Measurements from ENCODE around the gene PLEKHN1.

Gene PLEKHN1, protein sequence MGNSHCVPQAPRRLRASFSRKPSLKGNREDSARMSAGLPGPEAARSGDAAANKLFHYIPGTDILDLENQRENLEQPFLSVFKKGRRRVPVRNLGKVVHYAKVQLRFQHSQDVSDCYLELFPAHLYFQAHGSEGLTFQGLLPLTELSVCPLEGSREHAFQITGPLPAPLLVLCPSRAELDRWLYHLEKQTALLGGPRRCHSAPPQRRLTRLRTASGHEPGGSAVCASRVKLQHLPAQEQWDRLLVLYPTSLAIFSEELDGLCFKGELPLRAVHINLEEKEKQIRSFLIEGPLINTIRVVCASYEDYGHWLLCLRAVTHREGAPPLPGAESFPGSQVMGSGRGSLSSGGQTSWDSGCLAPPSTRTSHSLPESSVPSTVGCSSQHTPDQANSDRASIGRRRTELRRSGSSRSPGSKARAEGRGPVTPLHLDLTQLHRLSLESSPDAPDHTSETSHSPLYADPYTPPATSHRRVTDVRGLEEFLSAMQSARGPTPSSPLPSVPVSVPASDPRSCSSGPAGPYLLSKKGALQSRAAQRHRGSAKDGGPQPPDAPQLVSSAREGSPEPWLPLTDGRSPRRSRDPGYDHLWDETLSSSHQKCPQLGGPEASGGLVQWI

DNA sequence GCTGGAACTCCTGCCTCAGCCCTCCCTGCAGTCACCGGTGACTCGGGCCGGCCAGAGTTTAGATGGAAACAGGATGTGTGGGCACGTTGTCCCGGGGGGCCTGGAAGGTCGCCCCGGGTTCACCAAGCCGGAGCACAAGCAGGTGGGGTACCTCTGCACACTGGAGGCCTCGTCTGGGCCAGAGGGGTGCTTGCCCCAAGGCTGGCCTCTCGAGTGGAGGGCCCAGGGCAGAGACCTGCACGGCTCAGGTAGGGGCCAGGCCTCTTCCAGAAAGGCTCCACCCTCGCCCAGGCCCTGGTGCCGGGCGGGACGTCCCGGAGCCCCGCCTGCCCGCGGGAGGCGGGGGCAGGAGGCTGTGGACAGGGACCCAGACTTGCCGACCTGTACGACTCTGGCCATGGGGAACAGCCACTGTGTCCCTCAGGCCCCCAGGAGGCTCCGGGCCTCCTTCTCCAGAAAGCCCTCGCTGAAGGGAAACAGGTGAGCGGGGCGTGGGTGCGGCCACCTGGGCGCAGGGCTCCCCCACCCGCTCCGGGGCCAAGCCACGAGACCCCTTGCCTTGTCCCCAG is at the start of gene PLEKHN1:
TSS of gene PLEKHN1 (plus strand) at position 348 of the 569 bp plus-strand sequence. CDS start at position 398, 50 bp downstream.
- peaks cover 12% of the 10 kb centered on the region for H3K36me3 ChIP-seq (ENCODE audit: insufficient read depth, low read length)
- H3K4me3 ChIP-seq (ENCODE audit: low read length) = peak within 1 kb of the TSS; percentile 44
- no peaks in the 10 kb centered on the region for H3K9me3 ChIP-seq (ENCODE audit: low read length)
- H3K4me1 ChIP-seq (ENCODE audit: insufficient read depth, low read length) = peaks cover 10% of the 10 kb centered on the region
- H2AFZ ChIP-seq (ENCODE audit: low read depth, low read length) = peak within 1 kb of the TSS; percentile 75
- H3K27me3 ChIP-seq (ENCODE audit: insufficient read depth, low read length) = peaks cover 55% of the 10 kb centered on the region

GRCh38 chr1:917076-917459 is 49.2 kb upstream of the PLEKHN1 start:
- H3K4me3 ChIP-seq (ENCODE audit: low read length) = no peak overlapping the region
- H3K27me3 ChIP-seq (ENCODE audit: insufficient read depth, low read length) = peaks cover 55% of the 10 kb centered on the region
- no peaks in the 10 kb centered on the region for H3K9me3 ChIP-seq (ENCODE audit: low read length)
- peaks cover 36% of the 10 kb centered on the region for H3K4me1 ChIP-seq (ENCODE audit: insufficient read depth, low read length)
- no peak overlapping the region for H2AFZ ChIP-seq (ENCODE audit: low read depth, low read length)
- no peaks in the 10 kb centered on the region for H3K36me3 ChIP-seq (ENCODE audit: insufficient read depth, low read length)

GRCh38 chr1:917466-918091 is 48.7 kb upstream of the PLEKHN1 start:
- Histone ChIP-seq H2AFZ (ENCODE audit: low read depth, low read length) (no peak overlapping the region), H3K4me1 (ENCODE audit: insufficient read depth, low read length) (peaks cover 40% of the 10 kb centered on the region), H3K27me3 (ENCODE audit: insufficient read depth, low read length) (peaks cover 60% of the 10 kb centered on the region), H3K36me3 (ENCODE audit: insufficient read depth, low read length) (no peaks in the 10 kb centered on the region), H3K4me3 (ENCODE audit: low read length) (no peak overlapping the region), H3K9me3 (ENCODE audit: low read length) (no peaks in the 10 kb centered on the region)

GRCh38 chr1:918353-918752 is 47.9 kb upstream of the PLEKHN1 start:
- Histone ChIP-seq H2AFZ (ENCODE audit: low read depth, low read length) (no peak overlapping the region), H3K27me3 (ENCODE audit: insufficient read depth, low read length) (peaks cover 68% of the 10 kb centered on the region), H3K9me3 (ENCODE audit: low read length) (no peaks in the 10 kb centered on the region), H3K4me3 (ENCODE audit: low read length) (no peak overlapping the region), H3K4me1 (ENCODE audit: insufficient read depth, low read length) (peaks cover 47% of the 10 kb centered on the region), H3K36me3 (ENCODE audit: insufficient read depth, low read length) (no peaks in the 10 kb centered on the region)

- Histone ChIP-seq H3K9me3 (ENCODE audit: low read length) (no peaks in the 10 kb centered on the region), H3K36me3 (ENCODE audit: insufficient read depth, low read length) (no peaks in the 10 kb centered on the region), H3K27me3 (ENCODE audit: insufficient read depth, low read length) (peaks cover 69% of the 10 kb centered on the region), H2AFZ (ENCODE audit: low read depth, low read length) (no peak overlapping the region), H3K4me3 (ENCODE audit: low read length) (no peak overlapping the region), H3K4me1 (ENCODE audit: insufficient read depth, low read length) (peaks cover 49% of the 10 kb centered on the region)
Observed at GRCh38 chr1:918843-919242, 47.4 kb upstream of the PLEKHN1 start.

- Histone ChIP-seq H3K9me3 (ENCODE audit: low read length) (no peaks in the 10 kb centered on the region), H3K4me3 (ENCODE audit: low read length) (no peak overlapping the region), H3K36me3 (ENCODE audit: insufficient read depth, low read length) (no peaks in the 10 kb centered on the region), H3K4me1 (ENCODE audit: insufficient read depth, low read length) (peaks cover 49% of the 10 kb centered on the region), H3K27me3 (ENCODE audit: insufficient read depth, low read length) (peaks cover 70% of the 10 kb centered on the region), H2AFZ (ENCODE audit: low read depth, low read length) (no peak overlapping the region)
Observed at GRCh38 chr1:919271-919872, 46.9 kb upstream of the PLEKHN1 start.

DNA sequence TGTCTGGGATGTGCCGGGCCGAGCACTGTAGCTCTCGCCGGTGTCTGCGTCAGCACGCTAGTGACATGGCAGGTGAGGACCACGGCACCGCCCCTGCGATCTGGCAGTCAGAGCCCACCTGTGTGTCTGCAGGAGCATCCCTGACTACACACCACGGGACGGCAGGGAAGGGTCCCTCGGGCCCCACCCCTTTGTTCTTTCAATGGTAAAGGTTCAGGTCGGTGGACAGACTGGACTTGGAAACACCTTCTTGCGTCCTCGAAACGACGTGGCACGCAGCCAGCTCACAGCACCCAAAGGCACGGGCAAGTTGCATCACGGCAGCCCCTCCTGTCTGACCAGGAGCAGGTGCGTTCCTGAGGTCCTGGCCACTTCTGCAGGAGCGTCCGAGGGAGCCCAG is 46.3 kb upstream of the PLEKHN1 start:
- Histone ChIP-seq H3K27me3 (ENCODE audit: insufficient read depth, low read length) (peaks cover 75% of the 10 kb centered on the region), H3K9me3 (ENCODE audit: low read length) (no peaks in the 10 kb centered on the region), H2AFZ (ENCODE audit: low read depth, low read length) (no peak overlapping the region), H3K36me3 (ENCODE audit: insufficient read depth, low read length) (no peaks in the 10 kb centered on the region), H3K4me3 (ENCODE audit: low read length) (no peak overlapping the region), H3K4me1 (ENCODE audit: insufficient read depth, low read length) (peaks cover 53% of the 10 kb centered on the region)

GRCh38 chr1:920521-920920 is 45.8 kb upstream of the PLEKHN1 start:
- Histone ChIP-seq H2AFZ (ENCODE audit: low read depth, low read length) (no peak overlapping the region), H3K27me3 (ENCODE audit: insufficient read depth, low read length) (peaks cover 74% of the 10 kb centered on the region), H3K4me3 (ENCODE audit: low read length) (no peak overlapping the region), H3K36me3 (ENCODE audit: insufficient read depth, low read length) (no peaks in the 10 kb centered on the region), H3K9me3 (ENCODE audit: low read length) (no peaks in the 10 kb centered on the region), H3K4me1 (ENCODE audit: insufficient read depth, low read length) (peaks cover 54% of the 10 kb centered on the region)

DNA sequence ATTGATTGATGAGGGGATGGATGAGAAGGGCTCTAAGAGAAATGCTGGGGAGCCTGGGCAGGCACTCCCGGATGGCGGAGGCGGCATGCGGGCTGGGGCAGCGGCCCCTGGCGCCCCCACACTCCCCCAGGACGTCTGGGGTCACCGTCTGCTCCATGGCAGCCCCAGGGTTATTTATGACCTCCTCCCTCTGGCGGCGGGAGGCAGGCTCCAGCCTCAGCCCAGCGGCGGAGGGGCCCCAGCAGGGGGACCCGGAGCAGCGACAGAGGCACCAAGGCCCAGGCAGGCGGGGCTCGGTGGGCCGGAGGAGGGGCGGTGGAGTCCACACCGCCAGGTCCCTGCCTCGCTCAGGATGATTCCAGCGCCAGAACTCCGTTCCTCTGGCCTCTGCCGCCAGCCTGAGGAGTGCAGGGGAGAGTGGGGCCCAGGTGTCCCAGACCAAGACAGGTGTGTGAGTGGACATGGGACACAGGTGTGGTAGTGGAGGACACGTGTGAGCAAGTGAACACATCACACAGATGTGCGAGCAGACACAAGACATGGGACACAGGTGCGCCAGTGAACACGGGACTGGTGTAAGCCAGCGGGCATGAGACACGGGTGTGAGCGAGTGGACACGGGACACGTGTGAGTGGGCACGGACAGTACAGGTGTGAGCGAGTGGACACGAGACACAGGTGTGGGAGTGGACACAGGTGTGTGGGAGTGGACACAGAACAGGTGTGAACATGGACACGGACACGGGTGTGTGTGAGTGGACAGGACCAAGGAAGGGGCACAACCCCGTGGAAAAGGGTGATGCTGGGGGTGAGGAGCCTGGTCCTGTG is 45.1 kb upstream of the PLEKHN1 start:
- H3K9me3 ChIP-seq (ENCODE audit: low read length) = no peaks in the 10 kb centered on the region
- peaks cover 76% of the 10 kb centered on the region for H3K27me3 ChIP-seq (ENCODE audit: insufficient read depth, low read length)
- H2AFZ ChIP-seq (ENCODE audit: low read depth, low read length) = no peak overlapping the region
- H3K4me3 ChIP-seq (ENCODE audit: low read length) = no peak overlapping the region
- H3K4me1 ChIP-seq (ENCODE audit: insufficient read depth, low read length) = peaks cover 57% of the 10 kb centered on the region
- H3K36me3 ChIP-seq (ENCODE audit: insufficient read depth, low read length) = no peaks in the 10 kb centered on the region

GRCh38 chr1:923131-923990 is 42.9 kb upstream of the PLEKHN1 start, which contains the start of gene SAMD11:
TSS of gene SAMD11 (plus strand) at chr1:923923. CDS start at chr1:924432, 509 bp downstream.
- Histone ChIP-seq H3K4me1 (ENCODE audit: insufficient read depth, low read length) (peaks cover 49% of the 10 kb centered on the region), H3K9me3 (ENCODE audit: low read length) (no peaks in the 10 kb centered on the region), H2AFZ (ENCODE audit: low read depth, low read length) (peak within 1 kb of the TSS; percentile 58), H3K4me3 (ENCODE audit: low read length) (peak within 1 kb of the TSS; percentile 38), H3K27me3 (ENCODE audit: insufficient read depth, low read length) (peaks cover 84% of the 10 kb centered on the region), H3K36me3 (ENCODE audit: insufficient read depth, low read length) (no peaks in the 10 kb centered on the region)

- H3K4me1 ChIP-seq (ENCODE audit: insufficient read depth, low read length) = peaks cover 49% of the 10 kb centered on the region
- peaks cover 84% of the 10 kb centered on the region for H3K27me3 ChIP-seq (ENCODE audit: insufficient read depth, low read length)
- peak overlapping the region; percentile 58 for H2AFZ ChIP-seq (ENCODE audit: low read depth, low read length)
- no peaks in the 10 kb centered on the region for H3K36me3 ChIP-seq (ENCODE audit: insufficient read depth, low read length)
- H3K9me3 ChIP-seq (ENCODE audit: low read length) = no peaks in the 10 kb centered on the region
- peak overlapping the region; percentile 38 for H3K4me3 ChIP-seq (ENCODE audit: low read length)
Observed at GRCh38 chr1:923991-924655, 42.2 kb upstream of the PLEKHN1 start.
